GM18873 (cell line): ENCODE data around the gene SIRT4.

Source experiments
- ATAC-seq: cut with Tn5 transposase; IDR thresholded peaks from one replicate; pipeline ENCODE4 v1.9.1; 2021; ENCODE audit warnings: mild to moderate bottlenecking, moderate library complexity, moderate number of reproducible peaks; ENCODE audit not compliant: unreplicated experiment, low FRiP score

SIRT4 gene

DNA sequence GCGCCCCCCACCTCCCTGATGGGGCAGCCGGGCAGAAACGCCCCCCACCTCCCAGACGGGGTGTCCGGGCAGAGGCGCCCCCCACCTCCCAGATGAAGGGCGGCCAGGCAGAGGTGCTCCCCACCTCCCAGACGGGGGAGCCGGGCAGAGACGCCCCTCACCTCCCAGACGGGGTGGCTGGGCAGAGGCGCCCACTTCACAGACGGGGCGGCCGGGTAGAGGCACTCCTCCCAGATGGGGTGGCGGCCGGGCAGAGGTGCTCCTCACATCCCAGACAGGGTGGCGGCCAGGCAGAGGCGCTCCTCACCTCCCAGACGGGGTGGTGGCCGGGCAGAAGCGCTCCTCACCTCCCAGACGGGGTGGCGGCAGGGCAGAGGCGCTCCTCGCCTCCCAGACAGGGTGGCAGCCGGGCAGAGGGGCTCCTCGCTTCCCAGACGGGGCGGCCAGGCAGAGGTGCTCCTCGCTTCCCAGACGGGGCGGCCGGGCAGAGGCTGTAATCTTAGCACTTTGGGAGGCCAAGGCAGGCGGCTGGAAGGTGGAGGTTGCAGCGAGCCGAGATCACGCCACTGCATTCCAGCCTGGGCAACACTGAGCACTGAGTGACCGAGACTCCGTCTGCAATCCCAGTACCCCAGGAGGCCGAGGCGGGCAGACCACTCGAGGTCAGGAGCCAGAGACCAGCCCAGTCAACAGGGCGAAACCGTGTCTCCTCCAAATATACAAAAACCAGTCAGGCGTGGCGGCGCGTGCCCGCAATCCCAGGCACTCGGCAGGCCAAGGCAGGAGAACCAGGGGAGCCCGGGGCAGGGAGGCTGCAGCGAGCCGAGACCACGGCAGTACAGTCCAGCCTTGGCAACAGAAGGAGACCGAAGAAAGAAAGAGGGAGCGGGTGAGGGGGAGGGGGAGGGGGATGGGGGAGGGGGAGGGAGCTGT, 23.7 kb upstream of the SIRT4 start:
- ATAC-seq, result no peak

DNA sequence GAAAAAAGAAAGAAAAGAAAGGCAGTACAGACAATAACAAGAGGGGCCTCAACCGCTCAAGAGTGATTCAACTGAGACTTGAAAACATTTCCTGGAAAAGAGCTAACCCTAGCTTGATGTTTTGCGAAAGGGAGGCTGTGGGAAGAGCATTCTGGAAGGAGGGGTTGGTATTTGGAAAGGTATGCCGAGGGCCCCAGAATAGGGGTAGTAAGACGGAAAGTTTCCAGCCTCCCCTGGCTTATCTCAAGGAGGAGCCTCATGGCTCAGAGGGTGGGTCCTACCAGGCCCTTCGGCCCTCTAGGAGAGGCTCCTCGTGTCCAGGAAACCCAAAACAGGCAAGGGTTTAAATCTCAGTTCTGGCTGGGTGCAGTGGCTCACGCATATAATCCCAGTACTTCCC, 18.8 kb upstream of the SIRT4 start:
- no peak for ATAC-seq

DNA sequence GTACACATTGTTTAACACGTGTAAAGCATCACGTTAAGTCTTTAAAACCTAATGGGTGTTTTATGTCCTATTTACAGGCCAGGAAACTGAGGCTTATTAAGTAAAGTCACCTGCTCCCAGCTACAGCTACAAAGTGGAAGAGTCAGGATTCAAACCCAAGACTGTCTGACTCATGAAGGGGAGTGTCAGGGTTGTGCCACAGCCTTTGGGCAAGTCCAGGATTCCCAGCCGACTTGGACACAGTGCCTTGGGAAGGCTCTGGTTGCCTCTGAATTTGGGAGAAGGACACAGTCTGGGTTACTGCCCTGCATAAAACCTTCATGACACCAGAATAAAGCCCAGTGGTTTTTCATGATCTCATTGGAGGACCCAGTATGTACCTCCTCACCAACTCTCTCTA, 17.7 kb upstream of the SIRT4 start:
- ATAC-seq, result no peak

DNA sequence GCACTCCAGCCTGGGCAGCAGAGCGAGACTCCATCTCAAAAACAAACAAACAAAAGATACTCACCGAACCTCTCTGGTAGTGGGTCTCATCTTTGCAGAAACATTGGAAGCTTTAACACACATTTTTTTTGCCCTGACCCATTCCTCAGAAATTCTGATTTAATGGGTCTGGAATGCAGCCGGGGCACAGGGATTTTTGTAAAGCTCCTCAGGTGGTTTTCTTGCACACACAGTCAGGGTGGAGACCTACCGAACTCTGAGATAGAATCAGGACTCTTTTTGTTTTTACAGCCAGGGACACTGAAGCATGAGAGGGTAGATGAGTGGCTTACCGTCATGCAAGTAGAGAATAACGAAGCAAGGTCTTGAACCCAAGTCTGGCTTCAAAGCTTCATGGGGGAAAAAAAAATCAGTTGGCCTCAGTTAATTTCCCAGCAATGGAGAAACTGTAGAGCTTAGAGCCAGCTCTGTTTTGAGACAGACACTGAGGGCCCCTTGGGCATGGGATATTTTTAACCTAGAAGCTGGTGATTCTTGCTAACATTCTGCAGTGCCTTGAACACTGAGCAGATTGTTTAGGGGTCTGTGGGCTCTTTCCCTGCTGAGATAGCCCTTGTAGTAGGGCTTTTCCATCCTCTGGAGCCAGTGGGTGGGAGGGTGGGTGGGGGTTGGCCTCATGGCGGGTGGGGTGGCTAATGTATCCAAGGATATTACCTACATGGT, 15.2 kb upstream of the SIRT4 start:
- no peak for ATAC-seq

DNA sequence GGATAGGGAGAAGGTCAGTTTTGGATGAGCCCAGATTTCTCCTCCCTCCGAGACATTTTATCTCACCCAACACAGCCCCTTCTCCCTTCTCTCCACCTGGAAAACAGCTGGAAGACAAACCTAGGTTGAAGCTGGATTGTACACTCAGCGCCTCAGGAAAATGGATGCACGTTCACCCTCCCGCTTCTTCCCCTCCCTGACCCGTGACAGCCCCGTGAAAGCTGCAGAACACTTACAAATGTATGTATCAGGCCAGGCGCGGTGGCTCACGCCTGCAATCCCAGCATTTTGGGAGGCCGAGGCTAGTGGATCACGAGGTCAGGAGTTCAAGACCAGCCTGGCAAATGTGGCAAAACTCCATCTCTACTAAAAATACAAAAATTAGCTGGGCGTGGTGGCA, 14.6 kb upstream of the SIRT4 start:
- no peak for ATAC-seq

DNA sequence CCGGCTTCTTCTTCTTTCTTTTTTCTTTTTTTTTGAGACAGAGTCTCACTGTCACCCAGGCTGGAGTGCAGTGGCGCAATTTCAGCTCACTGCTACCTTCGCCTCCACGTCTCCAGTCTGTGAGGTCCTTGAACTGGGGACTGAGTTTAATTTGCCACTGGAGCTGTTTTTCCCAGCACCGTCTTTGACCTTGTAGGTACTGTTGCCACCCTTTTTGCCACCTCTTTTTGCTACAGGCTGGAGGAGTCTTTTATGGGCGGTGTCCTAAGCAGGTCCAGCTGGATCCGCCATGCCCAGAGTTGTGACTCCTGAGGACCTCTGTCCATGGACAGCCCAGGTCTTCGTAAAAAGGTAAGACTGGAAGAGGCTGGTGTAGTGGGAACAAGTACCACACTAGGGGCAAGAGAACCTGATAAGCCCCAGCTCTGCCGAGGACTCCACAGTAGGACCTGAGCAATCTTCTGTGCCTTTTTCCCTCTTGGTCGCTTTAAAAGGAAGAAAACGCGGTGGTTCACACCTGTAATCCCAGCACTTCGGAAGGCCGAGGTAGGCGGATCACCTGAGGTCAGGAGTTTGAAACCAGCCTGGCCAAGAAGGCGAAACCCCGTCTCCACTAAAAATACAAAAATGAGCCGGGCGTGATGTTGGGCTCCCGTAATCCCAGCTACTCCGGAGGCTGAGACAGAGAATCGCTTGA, 11.4 kb upstream of the SIRT4 start:
- no peak for ATAC-seq

DNA sequence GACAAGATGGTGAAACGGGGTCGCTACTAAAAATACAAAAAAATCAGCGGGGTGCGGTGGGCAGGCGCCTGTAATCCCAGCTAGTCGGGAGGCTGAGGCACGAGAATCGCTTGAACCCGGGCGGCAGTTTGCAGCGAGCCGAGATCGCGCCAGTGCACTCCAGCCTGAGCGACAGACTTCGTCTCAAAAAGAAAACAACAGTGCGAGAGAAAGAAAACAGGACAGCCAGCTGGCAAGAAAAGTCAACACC, 9.8 kb upstream of the SIRT4 start:
- no peak for ATAC-seq

DNA sequence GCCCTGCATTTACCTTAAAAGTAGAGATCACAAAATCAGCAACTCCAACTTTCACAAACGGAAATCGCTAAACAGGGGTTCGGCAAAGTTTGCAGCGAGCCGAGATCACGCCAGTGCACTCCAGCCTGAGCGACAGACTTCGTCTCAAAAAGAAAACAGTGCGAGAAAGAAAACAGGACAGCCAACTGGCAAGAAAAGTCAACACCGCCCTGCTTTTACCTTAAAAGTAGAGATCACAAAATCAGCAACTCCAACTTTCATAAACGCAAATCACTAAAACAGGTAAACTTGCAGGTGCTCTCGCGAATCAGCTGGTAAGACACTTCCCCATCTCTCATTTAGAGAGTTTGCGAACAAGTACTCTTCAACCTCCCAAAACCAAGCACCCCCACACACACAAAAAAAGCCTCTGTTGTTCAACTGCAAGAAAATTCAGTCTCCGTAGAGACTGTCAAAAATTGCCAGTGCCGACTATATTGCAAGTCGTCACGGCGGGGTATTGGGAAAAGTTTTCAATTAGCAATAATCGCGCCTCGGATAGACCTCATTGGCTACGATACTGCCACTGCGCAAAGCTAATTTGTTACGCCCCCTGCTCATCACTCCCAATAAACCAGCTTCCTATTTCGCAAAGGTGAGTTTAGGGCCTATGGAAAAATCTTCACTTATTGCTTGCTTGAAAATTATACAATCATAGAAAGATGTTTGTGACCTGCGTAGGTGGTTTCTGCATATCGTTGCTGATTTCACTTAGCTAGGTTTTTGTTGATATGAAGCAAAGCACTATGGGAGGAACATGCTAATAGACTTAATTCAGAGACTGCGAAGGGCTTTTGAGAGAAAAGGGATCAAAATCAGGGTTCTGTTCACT, 9.2 kb upstream of the SIRT4 start, which contains the start of gene RNU4-1:
Gene RNU4-1 (minus strand): TSS at position 577 of the 871 bp plus-strand sequence.
- no peak for ATAC-seq

DNA sequence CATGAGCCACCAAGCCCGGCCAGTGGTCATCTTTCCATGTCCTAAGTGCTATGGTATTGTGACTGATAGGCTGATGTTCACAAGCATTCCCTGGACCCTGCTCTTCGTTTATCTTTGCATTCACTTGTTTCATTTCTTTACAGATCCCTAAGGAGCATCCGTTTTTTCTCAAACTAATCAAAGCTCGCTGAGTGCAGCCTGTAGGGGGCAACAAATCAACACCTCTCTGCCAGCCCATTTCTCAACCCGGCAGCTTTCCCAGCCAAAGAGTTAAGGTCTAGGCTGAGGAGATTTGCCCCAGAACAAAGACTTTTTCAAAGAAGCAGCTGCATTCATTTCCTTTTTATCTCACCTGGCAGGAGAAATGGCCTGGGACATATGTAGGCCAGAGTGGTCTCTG, 12.1 kb downstream of the SIRT4 start:
- ATAC-seq, result no peak

DNA sequence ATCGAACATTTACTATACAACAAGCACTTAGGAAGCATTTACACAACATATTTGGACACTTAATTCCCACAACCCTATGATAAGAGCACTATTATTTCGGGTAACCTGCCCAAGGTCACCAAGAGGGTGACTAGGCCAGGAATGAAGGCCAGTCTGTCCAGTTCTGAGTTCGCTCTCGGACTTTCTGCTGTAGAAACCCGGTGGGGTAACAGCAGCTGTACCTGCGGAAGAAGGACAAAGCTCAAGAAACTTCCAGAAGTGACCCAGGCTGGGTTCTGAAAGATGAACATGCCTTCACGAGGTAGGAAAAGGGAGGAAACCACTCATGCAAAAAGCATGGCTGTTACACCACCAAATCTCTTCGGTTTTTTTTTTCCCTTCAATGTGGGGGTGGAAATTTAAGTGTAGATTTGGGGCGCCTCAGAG, 14.7 kb downstream of the SIRT4 start:
- no peak for ATAC-seq

DNA sequence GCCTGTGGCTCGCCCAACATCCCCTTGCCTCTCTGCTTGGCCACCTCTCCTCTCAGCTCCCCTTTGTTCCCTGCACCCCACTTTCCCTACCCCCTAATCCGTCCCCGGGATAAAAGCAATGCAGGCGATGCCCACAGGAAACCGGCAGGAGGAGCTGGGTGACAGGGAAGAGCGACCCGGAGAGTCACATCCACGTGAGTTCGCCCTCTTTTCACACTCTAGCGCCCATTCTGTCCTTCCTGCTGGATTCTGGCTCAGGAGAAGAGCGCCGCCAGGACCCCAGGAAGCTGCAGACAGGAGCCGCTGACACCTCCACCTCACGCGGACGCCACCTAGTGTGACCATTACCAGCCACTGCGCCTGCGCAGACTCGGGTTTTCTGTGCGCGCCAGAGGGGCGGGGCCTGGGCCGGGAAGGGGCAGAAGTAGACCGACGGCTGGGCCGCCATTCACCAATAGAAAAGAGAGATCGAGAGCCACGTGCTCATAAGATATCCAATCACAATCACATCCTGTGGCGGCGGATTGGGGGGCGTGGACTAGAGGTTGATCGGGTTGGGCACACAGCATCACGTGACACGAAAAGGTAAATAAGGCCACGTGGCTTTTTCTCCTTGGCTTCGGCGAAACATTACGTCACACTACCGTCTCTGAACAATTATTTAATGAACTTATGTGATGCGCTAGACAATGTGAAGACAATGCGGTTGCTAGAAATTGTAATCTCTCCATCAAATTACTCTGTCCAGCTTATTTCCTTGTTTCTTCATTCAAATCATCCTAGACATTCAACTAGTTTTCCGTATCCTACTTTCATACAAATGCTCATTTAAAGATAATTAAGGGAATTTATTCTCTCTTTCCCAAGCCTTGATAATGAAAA, 15.3 kb downstream of the SIRT4 start:
- peak; percentile 99 for ATAC-seq

DNA sequence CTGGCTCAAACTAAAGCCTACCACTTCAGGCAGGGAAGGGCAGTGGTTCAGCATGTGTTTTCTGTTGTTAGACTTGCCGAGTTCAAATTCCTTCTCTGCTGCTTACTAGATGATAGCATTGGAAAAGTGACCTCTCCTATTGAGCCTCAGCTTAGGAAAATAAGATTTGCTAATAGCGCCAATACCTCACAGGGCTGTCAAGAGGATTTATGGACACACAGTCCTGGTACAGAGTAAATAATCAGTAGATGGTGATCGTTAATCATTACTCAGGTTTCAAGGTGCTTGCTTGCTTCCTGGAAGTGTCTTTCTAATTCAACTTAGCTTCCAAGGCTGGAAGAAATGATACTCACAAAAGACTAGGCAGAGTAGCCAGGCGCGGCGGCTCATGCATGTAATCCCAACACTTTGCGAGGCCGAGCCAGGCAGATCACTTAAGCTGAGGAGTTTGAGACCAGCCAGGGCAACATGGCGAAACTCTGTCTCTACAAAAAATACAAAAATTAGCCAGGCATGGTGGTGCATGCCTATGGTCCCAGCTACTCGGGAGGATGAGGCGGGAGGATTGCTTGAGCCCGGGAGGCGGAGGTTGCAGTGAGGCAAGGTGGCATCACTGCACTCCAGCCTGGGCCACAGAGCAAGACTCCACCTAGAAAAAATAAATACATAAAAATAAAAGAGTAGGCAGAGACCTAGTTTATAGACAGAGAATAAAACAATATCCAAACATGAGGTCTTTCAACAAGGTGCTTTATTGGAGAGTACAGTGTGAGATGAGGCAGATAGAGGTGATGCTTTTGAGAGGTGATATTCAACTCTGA, 19.5 kb downstream of the SIRT4 start:
- ATAC-seq, result no peak

DNA sequence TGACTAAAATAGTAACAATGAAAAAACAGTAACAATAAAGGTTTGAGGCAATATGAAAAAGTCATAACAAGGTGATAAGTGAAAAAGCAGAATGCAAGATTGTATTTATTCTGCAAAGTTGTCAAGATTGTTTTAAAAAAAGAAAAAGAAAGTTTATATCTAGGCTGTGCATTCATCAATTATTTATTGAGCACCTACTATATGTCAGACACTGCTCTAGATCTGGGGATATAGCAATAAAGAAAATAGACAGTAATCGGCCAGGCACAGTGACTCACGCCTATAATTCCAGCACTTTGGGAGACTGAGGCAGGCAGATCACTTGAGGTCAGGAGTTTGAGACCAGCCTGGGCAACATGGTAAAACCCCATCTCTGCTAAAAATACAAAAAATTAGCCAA, 21.7 kb downstream of the SIRT4 start:
- no peak for ATAC-seq

DNA sequence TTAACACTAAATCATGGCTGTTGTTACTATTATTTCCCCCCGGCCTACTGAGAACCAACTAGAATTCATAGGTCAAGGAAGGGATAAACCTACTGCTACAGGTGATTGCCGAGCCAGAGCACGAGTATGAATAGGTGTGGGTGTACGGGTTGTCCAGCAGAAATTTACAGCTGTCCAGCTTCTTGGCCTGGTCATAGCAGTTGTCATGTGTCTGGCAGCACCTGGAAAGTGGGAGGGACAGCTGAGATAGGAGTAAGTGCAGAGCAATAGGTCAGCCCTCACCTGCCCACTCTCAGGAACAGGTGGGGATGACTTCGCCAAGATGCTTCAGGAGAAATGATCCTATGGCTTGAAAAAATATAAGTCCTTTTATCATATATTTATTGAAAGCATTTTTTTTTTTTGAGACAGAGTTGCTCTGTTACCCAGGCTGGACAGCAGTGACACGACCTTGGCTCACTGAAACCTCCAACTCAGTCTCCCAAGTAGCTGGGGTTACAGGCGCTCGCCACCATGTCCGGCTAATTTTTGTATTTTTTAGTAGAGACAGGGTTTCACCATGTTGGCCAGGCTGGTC, 22.8 kb downstream of the SIRT4 start:
- no peak for ATAC-seq

DNA sequence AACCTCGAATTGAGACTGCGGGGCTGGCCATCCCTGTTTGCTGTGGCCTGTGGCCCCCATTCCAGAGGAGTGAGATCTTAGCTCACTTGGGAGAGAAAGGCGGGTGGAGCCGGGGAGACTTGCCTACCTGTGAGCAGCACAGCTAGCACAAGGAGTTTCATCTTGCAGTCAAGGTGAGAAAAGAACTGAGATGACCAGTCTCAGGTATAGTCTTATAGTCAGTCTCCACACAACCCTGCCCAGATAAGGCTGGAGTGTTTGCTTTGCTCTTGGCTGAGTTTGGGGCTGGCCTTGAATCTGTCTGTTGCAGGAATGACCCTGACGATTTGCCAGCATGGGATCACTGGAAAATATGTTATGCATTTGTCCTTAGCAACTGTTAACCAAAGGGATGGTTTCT, 25.5 kb downstream of the SIRT4 start, which contains the start of gene PLA2G1B:
Gene PLA2G1B (minus strand): TSS at position 187 of the 400 bp plus-strand sequence. CDS start 26 bp downstream, at position 161.
- ATAC-seq, result no peak

DNA sequence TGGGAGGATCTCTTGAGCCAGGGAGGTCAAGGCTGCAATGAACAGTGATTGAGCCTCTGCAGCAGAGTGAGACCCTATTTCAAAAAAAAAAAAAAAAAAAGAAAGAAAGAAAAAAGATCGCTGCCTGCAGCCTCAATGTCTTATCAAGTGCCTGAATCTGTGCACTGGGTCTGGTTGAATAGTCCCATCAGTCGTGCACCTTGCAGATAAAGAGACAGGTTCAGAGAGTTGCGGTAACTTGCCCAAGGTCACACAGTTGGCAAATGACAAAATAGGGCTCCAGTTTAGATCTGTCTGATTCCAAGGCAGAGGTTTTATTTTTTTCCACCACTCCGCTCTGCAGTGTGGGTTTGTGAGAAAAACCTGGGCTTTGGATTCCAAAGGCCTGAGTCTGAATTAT, 26.1 kb downstream of the SIRT4 start:
- ATAC-seq, result no peak

DNA sequence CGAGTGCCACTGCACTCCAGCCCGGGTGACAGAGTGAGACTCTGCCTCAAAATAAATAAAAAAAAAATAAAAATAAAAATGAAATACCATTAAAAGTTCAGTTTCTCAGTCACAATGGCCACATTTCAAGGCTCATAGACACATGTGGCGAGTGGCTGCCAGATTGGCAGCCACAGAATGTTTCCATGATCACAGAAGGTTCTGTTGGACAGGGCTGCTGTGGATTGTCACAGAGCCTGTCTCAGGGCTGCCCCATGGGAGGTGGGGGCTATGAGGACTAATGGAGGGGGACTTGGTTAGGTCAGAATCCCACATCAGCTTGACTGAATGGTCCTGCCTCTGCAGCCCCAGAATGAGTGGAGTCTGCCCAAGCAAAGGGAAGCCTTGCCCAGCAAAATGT, 29.3 kb downstream of the SIRT4 start:
- ATAC-seq, result no peak

DNA sequence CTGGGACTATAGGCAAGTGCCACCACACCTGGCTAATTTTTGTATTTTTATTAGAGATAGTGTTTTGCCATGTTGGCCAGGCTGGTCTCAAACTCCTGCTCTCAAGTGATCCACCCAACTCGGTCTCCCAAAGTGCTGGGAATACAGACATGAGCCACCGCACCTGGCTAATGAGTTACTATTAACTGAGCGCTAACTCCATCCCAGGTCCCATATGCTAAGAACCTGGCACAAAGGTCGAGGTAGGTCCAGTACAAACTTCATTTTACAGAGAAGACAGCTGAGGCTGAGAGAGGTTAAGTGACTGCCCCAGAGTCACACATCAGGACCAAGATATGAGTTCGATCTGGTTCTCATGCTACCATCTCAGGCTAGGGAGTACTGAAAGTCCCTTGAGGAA, 29.9 kb downstream of the SIRT4 start:
- no peak for ATAC-seq
